Measurements from ENCODE around the gene PRXL2B. TPM values are rescaled to one million over a fixed set of nuclear protein-coding genes. Genes with fewer than 3 reads are reported as not detected.

Gene PRXL2B
- total RNA-seq, 4 donors from 2014 or later, result 8.2 to 33.9 (median 11.3) TPM

DNA sequence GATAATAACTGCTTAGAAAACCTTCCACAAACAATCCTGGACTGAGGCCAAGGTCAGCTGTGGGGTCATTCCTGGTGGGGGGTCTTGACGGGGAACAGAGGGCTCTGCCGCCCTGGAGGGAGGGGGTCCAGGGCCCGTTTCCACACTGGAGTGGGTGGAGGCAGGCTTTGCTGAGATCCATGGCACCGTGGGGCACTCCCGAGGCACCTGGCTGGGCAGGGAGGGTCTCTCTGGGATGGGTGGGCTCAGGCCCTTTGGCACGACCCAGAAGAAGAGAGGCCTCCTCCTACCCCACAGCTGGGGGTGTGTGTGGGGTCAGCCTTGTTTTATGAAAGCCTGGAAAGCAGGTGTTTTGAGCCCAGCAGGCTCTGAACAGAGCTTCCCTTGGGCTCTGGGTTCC lies 41.2 kb downstream of the PRXL2B start:
- no peak for DNase-seq
- H3K27me3 ChIP-seq, result peaks cover 20 to 92% (median 21%) of the 10 kb centered on the region in 4 donors
- WGBS, 2 donors, result 30 to 37% methylated on average over 6 of the region's 6 CpGs
- H3K9me3 ChIP-seq, result no peaks in the 10 kb centered on the region
- intact Hi-C loops (cut with DNase I), result no loop called here
- H3K4me1 ChIP-seq, result peaks cover 0 to 11% (median 3%) of the 10 kb centered on the region in 3 donors
- H3K36me3 ChIP-seq, result no peaks in the 10 kb centered on the region
- no peak for TF ChIP-seq POLR2A (IDR thresholded peaks at IDR 0.05)
- TF ChIP-seq, protein P1, sequence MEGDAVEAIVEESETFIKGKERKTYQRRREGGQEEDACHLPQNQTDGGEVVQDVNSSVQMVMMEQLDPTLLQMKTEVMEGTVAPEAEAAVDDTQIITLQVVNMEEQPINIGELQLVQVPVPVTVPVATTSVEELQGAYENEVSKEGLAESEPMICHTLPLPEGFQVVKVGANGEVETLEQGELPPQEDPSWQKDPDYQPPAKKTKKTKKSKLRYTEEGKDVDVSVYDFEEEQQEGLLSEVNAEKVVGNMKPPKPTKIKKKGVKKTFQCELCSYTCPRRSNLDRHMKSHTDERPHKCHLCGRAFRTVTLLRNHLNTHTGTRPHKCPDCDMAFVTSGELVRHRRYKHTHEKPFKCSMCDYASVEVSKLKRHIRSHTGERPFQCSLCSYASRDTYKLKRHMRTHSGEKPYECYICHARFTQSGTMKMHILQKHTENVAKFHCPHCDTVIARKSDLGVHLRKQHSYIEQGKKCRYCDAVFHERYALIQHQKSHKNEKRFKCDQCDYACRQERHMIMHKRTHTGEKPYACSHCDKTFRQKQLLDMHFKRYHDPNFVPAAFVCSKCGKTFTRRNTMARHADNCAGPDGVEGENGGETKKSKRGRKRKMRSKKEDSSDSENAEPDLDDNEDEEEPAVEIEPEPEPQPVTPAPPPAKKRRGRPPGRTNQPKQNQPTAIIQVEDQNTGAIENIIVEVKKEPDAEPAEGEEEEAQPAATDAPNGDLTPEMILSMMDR (IDR thresholded peaks at IDR 0.05), result no peak
- no peak overlapping the region for H3K27ac ChIP-seq
- H3K4me3 ChIP-seq, result no peak overlapping the region

DNA sequence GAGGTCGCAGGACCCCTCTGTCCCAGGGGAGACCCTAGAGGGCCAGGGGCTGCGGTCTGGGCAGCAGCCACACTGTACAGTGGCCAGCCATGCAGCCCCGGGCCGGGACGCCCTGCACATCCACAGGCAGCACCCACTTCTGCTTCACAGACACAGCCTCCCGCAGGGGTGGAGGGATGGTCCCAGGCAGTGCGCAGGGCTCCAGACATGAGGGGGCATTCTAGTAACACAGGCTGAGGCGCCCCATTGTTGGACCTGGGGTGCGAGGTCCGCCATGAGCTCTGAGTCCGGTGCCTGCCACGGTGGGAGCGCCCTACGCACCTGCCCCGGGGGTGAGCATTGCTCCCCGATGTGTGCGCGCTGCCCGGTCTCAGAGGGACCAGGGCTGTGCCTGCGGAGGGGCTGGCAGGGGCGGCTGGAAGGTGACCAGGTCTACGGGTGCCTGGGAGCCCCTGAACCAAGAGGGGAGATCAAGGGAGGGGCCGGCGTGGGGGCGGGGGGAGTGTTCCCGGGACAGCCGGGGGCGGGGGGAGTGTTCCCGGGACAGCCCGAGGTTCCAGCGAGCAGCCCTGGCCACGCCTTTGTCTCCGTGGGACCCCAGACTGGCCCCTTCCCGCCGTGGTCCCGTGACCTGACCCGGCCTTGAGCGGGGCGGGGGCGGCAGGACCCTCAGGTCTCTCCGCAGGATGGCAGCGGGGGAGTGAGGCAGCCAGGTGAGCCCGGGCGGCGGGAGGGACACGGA lies 41.8 kb downstream of the PRXL2B start:
- intact Hi-C loops (cut with DNase I), result no loop called here
- no peak for DNase-seq

DNA sequence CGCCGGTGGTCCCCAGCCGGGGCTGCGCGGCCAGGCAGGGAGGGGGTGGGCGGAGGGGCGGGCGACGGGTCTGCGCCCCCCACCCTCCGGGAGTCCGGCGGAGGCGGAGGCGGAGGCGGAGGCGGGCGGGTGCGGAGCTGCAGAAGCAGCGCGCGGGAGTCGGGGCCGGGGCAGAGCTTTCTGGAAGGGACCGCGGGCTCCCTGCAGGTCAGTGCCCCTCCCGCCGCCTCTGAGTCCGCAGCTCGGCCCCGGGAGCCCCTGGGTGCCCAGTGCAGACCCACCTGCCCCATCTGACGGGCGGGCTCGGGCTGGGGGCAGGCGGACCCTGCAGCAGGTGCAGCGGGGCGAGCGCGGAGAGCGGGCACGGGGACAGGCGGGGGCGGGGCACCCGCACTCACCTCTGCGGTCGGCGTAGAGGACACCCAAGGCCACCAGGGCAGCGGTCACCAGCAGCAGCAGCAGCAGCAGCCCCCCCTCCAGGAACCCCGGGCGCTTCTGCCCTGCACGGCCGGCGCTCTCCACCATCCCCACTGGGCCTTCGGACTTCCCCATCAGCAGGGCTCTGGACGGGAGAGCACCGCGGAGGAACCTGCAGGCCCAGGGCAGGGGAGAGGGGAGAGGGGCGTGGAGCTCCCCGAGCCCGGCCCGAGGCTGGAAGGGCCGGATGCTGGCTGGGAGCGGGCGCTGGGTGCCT lies 42.5 kb downstream of the PRXL2B start:
- H3K27me3 ChIP-seq, result peaks cover 20 to 99% (median 21%) of the 10 kb centered on the region in 4 donors
- H3K27ac ChIP-seq, result no peak overlapping the region
- H3K36me3 ChIP-seq, result no peaks in the 10 kb centered on the region
- H3K9me3 ChIP-seq, result no peaks in the 10 kb centered on the region
- peaks cover 0 to 11% (median 3%) of the 10 kb centered on the region in 3 donors for H3K4me1 ChIP-seq
- no peak for DNase-seq
- WGBS, 2 donors, result no CpG with 5 or more reads among the region's 64 CpGs
- peak overlapping the region in 1 of 4 donors; percentile 18 for H3K4me3 ChIP-seq
- TF ChIP-seq POLR2A (IDR thresholded peaks at IDR 0.05), result no peak
- TF ChIP-seq, protein P1 (IDR thresholded peaks at IDR 0.05), result no peak
- intact Hi-C loops (cut with DNase I), result no loop called here

More for the DNA sequence above, 41.8 kb downstream of the PRXL2B start:
- H3K9me3 ChIP-seq, result no peaks in the 10 kb centered on the region
- peak overlapping the region in 1 of 4 donors; percentile 18 for H3K4me3 ChIP-seq
- 5% methylated on average over 4 of the region's 46 CpGs; no CpG with 5 or more reads in 1 of the 2 donors for WGBS, 2 donors
- peaks cover 20 to 98% (median 21%) of the 10 kb centered on the region in 4 donors for H3K27me3 ChIP-seq
- no peak for TF ChIP-seq POLR2A (IDR thresholded peaks at IDR 0.05)
- TF ChIP-seq, protein P1 (IDR thresholded peaks at IDR 0.05), result no peak
- H3K4me1 ChIP-seq, result peaks cover 0 to 11% (median 3%) of the 10 kb centered on the region in 3 donors
- no peak overlapping the region for H3K27ac ChIP-seq
- H3K36me3 ChIP-seq, result no peaks in the 10 kb centered on the region

DNA sequence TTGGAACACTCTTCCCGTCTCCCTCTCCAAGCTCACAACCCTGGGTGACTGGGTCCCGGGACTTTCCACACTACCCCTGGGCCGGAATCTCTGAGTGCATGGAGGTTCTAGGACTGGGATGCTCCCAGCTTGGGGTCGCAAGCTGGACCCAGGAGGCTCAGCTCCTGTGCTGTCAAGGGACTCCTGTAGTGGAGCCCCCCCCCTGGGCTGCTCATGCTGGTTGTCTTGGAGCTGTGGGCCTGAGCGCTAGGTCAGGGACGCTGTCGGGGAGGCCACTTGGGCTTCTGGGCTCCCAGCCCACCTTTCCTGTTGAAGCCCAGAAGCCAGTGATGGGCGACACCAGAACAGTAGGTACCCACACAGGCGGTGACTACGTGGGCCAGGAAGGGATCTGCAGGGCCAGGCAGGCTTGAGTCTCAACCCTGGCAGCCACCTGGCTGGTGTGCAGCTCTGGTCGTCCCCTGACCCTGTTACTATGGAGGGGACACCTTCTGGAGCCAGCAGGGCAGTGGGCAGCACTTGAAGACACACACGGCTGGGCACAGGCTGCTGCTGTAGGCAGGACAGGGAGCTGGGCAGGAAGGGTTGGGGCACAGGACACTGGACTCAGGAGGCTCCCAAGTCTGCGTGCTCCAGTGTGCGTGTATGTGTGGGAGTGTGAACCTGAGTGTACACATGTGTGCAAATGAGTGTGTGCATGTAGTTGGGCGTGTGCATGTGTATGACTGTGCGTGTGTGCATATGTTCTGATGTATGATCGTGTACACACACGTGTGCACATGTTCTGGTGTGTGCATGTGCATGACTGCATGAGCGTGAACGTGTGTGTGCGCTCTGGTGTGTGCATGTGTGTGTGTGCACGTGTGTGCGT lies 43.3 kb downstream of the PRXL2B start:
- Histone ChIP-seq H3K27me3 (peaks cover 20 to 96% (median 21%) of the 10 kb centered on the region in 4 donors), H3K27ac (no peak overlapping the region), H3K4me1 (peaks cover 0 to 11% (median 3%) of the 10 kb centered on the region in 3 donors), H3K36me3 (no peaks in the 10 kb centered on the region), H3K4me3 (no peak overlapping the region), H3K9me3 (no peaks in the 10 kb centered on the region)
- no peak for DNase-seq
- no peak for TF ChIP-seq POLR2A (IDR thresholded peaks at IDR 0.05)
- TF ChIP-seq, protein P1 (IDR thresholded peaks at IDR 0.05), result no peak
- intact Hi-C loops (cut with DNase I), result no loop called here
- WGBS, 2 donors, result 83 to 92% methylated on average over 12 to 14 of the region's 23 CpGs
